ENCODE measurements around the gene CD247. TPM values are rescaled to one million over a fixed set of nuclear protein-coding genes. Genes with fewer than 3 reads are reported as not detected.

CD247 gene
- total RNA-seq, 1 experiment from 2014 or later = not detected

DNA sequence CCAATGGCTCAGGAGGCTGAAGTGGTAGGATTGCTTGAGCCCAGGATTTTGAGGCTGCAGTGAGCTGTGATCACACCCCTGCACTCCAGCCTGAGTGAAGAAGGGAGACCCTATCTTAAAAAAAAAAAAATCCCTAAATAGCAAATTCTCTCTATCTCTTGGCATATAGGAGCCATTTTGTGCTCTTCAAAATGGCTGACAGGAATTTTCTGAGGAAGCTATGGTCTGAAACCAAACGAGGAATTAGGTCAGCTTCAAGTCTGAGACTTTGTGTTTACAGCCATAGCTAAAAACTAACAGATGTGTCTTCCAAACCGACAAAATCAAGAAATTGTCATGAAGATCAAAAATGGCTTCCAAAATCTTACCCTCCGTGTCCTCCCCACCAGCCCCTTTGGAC is 10.6 kb downstream of the CD247 start:
- Histone ChIP-seq H4K20me1 (ENCODE audit: low read length) (no peaks in the 10 kb centered on the region), H3K4me1 (ENCODE audit: insufficient read depth, low read length) (no peaks in the 10 kb centered on the region), H3K9me2 (replicated peaks; ENCODE audit: low read length) (no peaks in the 10 kb centered on the region), H3K9ac (ENCODE audit: low read length) (no peak overlapping the region), H3K4me2 (ENCODE audit: low read length) (no peak overlapping the region), H3K27me3 (ENCODE audit: low read length) (peaks cover 30% of the 10 kb centered on the region), H3F3A (ENCODE audit: low read length, unreplicated experiment) (no peaks in the 10 kb centered on the region), H3K4me3 (ENCODE audit: low read length) (no peak overlapping the region), H3K79me2 (ENCODE audit: low read length) (no peaks in the 10 kb centered on the region), H3K27ac (ENCODE audit: low read length) (no peak overlapping the region), H2AFZ (ENCODE audit: low read length) (no peak overlapping the region), H3K36me3 (ENCODE audit: low read depth, low read length) (no peaks in the 10 kb centered on the region), H3K9me3 (ENCODE audit: low read length) (no peaks in the 10 kb centered on the region)
- ATAC-seq (no peak), DNase-seq (no peak)
- BruUV-seq (replicated peaks) = no TSS peak
- CTCF ChIA-PET = interaction anchor here (0.6 kb wide), 1 partner anchor 1582 kb away, joined by 9 read pairs; no protein-coding TSS in a partner anchor
- intact Hi-C loops (cut with micrococcal nuclease) = no loop called here
- POLR2A ChIA-PET (ENCODE audit: unreplicated experiment) = no interaction called here
- TF ChIP-seq, protein P1, sequence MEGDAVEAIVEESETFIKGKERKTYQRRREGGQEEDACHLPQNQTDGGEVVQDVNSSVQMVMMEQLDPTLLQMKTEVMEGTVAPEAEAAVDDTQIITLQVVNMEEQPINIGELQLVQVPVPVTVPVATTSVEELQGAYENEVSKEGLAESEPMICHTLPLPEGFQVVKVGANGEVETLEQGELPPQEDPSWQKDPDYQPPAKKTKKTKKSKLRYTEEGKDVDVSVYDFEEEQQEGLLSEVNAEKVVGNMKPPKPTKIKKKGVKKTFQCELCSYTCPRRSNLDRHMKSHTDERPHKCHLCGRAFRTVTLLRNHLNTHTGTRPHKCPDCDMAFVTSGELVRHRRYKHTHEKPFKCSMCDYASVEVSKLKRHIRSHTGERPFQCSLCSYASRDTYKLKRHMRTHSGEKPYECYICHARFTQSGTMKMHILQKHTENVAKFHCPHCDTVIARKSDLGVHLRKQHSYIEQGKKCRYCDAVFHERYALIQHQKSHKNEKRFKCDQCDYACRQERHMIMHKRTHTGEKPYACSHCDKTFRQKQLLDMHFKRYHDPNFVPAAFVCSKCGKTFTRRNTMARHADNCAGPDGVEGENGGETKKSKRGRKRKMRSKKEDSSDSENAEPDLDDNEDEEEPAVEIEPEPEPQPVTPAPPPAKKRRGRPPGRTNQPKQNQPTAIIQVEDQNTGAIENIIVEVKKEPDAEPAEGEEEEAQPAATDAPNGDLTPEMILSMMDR (conservative IDR thresholded peaks at IDR 0.05; ENCODE audit: low read depth, low read length) = no peak
- TF ChIP-seq EZH2phosphoT487 (IDR thresholded peaks at IDR 0.05; ENCODE audit: borderline replicate concordance, low read length) (no peak), EZH2 (IDR thresholded peaks at IDR 0.05; ENCODE audit: low read length, unreplicated experiment) (no peak)

DNA sequence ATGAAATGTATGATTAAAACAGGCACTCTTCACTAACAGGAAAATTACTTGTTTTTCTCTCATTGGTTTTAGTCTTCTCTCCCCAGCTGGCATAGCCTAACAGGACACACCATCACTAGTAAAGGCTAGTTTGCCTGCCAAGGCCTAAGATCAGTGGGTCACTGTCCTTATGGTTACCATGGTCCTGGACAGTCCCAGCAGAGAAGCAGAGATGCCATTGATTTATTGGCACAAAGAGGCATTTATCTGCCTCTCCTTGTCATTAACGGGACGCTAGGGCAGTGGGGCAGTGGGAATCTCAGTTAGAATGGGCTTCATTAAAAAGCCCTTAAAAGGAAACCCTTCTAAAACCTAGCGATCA is 13.9 kb downstream of the CD247 start:
- Histone ChIP-seq H3K4me3 (ENCODE audit: low read length) (no peak overlapping the region), H2AFZ (ENCODE audit: low read length) (no peak overlapping the region), H3K9me2 (replicated peaks; ENCODE audit: low read length) (no peaks in the 10 kb centered on the region), H3K79me2 (ENCODE audit: low read length) (no peaks in the 10 kb centered on the region), H3K9me3 (ENCODE audit: low read length) (no peaks in the 10 kb centered on the region), H4K20me1 (ENCODE audit: low read length) (no peaks in the 10 kb centered on the region), H3K36me3 (ENCODE audit: low read depth, low read length) (no peaks in the 10 kb centered on the region), H3F3A (ENCODE audit: low read length, unreplicated experiment) (no peaks in the 10 kb centered on the region), H3K27me3 (ENCODE audit: low read length) (peaks cover 46% of the 10 kb centered on the region), H3K9ac (ENCODE audit: low read length) (no peak overlapping the region), H3K4me1 (ENCODE audit: insufficient read depth, low read length) (no peaks in the 10 kb centered on the region), H3K4me2 (ENCODE audit: low read length) (no peak overlapping the region), H3K27ac (ENCODE audit: low read length) (no peak overlapping the region)
- BruUV-seq (replicated peaks) = no TSS peak
- DNase-seq (no peak), ATAC-seq (no peak)
- no peak for TF ChIP-seq EZH2phosphoT487 (IDR thresholded peaks at IDR 0.05; ENCODE audit: borderline replicate concordance, low read length)
- no peak for TF ChIP-seq EZH2 (IDR thresholded peaks at IDR 0.05; ENCODE audit: low read length, unreplicated experiment)
- TF ChIP-seq, protein P1 (conservative IDR thresholded peaks at IDR 0.05; ENCODE audit: low read depth, low read length) = no peak
- CTCF ChIA-PET = no interaction called here
- POLR2A ChIA-PET (ENCODE audit: unreplicated experiment) = no interaction called here
- intact Hi-C loops (cut with micrococcal nuclease) = no loop called here

DNA sequence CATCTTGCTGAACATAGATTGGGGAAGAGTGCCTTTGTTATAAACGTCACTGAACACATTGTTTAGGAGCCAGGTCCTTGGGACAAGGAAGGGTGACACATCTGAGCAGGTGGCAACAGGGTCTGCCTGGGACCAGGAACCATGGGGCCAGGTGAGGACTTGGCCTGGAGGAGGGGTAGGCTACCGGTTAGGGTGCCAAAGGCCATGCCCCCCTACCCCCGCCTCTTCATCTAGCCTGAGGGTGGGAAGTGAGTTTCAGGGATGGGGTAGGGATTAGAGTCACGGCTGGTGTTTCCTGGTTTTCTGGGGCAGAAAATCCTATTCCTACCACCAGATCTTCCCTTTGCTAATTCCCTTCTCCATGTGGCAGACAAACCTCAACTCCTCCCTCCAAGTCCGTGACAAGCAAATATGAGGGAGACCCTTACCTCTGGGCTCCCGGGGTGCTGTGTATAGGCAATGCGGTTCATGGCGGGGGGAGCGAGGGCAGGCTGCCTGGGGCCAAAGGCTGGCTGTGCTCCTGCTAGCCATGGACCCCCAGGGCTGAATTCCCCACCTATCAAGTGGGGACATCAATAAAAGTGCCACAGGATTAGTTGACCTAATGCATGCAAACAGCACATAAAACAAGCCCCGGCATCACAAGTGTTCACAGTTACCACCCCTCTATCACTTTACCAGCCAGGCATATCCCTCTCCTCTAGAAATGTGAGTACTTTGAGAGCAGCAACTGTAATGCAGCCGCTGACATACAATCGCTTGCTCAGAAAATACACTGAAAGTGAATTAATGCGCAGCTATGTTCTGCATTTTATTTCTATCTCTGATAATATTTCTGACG is 14.5 kb downstream of the CD247 start:
- Histone ChIP-seq H3K4me1 (ENCODE audit: insufficient read depth, low read length) (no peaks in the 10 kb centered on the region), H3K9me2 (replicated peaks; ENCODE audit: low read length) (no peaks in the 10 kb centered on the region), H2AFZ (ENCODE audit: low read length) (no peak overlapping the region), H3K4me2 (ENCODE audit: low read length) (no peak overlapping the region), H4K20me1 (ENCODE audit: low read length) (no peaks in the 10 kb centered on the region), H3K27ac (ENCODE audit: low read length) (no peak overlapping the region), H3F3A (ENCODE audit: low read length, unreplicated experiment) (no peaks in the 10 kb centered on the region), H3K79me2 (ENCODE audit: low read length) (no peaks in the 10 kb centered on the region), H3K9me3 (ENCODE audit: low read length) (no peaks in the 10 kb centered on the region), H3K36me3 (ENCODE audit: low read depth, low read length) (no peaks in the 10 kb centered on the region), H3K27me3 (ENCODE audit: low read length) (peaks cover 52% of the 10 kb centered on the region), H3K4me3 (ENCODE audit: low read length) (no peak overlapping the region), H3K9ac (ENCODE audit: low read length) (no peak overlapping the region)
- no peak for ATAC-seq
- BruUV-seq (replicated peaks) = no TSS peak
- intact Hi-C loops (cut with micrococcal nuclease) = no loop called here
- ChIA-PET POLR2A (ENCODE audit: unreplicated experiment) (no interaction called here), CTCF (no interaction called here)
- DNase-seq = no peak
- TF ChIP-seq EZH2 (IDR thresholded peaks at IDR 0.05; ENCODE audit: low read length, unreplicated experiment) (no peak), EZH2phosphoT487 (IDR thresholded peaks at IDR 0.05; ENCODE audit: borderline replicate concordance, low read length) (no peak)
- TF ChIP-seq, protein P1 (conservative IDR thresholded peaks at IDR 0.05; ENCODE audit: low read depth, low read length) = no peak
